Urothelium cell line (cell line): ENCODE results near the gene TMEM147.

Experiments used
- DNase-seq: peaks from one replicate; pipeline ENCODE4 v3.0.0; 2011; ENCODE audit warnings: low spot score, mixed read lengths
- FAIRE-seq: peaks from 2 replicates; lab custom pipeline; 2011; peaks lifted over from hg19 to GRCh38; lab: Jason Lieb, UNC

Gene TMEM147, protein sequence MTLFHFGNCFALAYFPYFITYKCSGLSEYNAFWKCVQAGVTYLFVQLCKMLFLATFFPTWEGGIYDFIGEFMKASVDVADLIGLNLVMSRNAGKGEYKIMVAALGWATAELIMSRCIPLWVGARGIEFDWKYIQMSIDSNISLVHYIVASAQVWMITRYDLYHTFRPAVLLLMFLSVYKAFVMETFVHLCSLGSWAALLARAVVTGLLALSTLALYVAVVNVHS

DNA sequence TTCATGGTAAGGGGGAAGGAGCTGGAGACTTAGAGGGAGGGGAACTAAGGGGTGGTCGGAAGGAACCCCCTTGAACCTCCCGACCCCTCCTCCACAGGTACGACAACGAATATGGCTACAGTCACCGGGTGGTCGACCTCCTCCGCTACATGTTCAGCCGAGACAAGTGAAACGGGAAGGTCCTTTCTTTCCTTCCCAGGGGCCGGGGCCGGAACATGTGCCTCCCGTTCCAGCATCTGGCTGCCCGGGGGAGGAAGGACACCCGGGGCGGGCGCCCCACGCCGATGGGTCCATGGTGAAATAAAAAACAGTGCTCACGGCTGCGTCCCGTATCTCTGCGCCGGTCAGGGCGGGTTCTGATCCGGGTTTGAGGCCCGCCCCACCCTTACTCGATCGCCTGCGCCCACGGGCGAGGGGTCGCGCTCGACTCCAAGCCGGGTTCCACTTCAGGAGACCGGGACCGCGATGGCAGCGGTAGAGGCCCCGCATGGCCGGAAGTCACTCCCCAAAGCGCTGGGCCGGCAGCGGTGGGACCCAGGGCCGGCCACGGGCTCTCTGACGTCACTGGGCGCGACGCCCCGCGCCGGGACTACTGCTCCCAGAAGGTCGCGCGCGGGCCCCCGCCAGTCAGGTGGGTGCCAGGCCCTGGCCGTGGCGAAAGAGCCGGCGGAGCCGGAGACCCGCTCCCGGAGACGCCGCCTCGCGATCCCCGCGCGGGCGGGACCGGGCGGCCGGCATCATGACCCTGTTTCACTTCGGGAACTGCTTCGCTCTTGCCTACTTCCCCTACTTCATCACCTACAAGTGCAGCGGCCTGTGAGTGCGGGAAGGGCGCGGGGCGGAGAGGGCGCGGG is at the start of gene TMEM147:
TMEM147 (plus strand) TSS at position 626 of the 854 bp plus-strand sequence; CDS start at position 740, 114 bp downstream.
- FAIRE-seq: no peak

DNA sequence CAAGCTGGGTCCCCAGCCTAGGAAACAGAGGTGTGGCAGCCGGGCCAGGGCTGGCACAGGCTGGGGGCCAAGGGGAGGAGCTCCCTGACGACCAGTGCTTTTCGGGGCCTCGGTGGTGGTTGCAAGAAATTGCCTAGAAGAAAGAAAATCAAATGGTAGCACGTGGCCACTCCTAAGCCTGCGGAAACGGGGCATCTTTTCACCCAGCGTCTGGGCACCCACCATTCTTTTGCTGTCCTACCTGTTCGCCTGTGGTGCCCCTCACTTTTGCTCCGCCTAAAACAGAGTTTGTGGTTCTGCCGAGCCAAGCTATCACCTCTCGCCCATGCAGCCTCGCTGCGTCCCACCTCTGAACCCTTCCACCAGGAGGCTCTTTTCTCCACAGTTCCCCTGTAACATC is 48.0 kb upstream of the TMEM147 start:
- DNase-seq: no peak
- no peak for FAIRE-seq

More for the DNA sequence above, at the start of gene TMEM147:
- peak; percentile 99 for DNase-seq

DNA sequence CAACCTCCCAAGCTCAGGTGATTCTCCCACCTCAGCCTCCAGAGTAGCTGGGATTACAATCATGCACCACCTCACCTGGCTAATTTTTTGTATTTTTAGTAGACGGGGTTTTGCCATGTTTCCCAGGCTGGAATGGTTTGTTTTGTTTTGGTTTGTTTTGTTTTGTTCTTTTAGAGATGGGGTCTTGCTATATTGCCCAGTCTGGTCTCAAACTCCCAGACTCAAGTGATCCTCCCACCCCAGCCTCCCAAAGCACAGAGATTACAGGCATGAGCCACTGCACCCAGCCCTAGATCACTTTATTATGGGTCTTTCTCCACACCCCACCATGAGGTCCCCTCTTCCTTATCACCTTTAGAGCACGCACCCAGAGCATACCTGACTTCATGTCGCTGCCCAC is 47.2 kb upstream of the TMEM147 start:
- FAIRE-seq (no peak), DNase-seq (no peak)

DNA sequence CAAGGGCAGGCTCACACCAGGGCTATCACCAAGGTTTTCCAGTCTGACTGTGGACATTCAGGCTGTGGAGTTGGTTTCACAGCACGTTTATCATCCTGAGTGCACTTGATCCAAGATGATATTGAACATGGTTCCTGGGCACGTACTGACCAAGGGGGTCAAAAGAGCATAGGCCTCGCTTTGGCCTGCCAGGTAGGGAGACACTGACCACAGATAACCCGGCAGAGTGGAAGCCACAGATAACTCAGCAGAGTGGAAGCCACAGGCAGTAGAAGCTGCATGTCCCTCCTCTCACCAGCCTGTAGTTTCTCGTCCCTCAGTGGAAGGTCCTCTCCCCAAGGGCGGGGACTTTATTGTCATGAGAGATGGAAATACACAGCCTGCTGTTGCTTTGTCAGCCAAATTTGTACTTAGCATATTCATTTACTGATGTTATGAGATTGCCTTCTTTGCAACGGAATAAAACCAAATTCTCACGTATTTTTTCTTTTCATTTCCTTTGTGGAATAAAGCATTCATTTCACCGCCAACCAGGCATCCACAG is 46.4 kb upstream of the TMEM147 start:
- FAIRE-seq: no peak

DNA sequence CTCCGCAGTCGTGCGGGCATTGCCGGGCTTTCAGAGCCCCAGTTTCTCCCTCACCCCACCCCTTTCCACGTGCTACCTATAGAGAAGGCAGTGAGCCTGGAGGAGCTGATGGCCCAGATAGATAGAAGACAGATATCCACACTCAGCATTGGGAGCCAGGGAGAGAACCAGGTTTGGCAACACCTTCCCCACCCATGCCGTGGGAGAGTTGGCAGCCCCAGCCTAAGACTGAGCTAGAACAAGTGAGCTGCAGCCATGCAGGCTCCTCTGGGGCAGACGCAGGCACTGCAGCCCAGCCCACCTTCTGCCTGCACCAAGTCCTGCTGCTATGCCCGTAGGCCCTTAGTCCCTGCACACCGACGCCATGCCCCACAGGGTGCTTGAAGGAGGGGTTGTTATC is 44.8 kb upstream of the TMEM147 start:
- no peak for FAIRE-seq
- DNase-seq: no peak

More for the DNA sequence above, 46.4 kb upstream of the TMEM147 start:
- DNase-seq: no peak

DNA sequence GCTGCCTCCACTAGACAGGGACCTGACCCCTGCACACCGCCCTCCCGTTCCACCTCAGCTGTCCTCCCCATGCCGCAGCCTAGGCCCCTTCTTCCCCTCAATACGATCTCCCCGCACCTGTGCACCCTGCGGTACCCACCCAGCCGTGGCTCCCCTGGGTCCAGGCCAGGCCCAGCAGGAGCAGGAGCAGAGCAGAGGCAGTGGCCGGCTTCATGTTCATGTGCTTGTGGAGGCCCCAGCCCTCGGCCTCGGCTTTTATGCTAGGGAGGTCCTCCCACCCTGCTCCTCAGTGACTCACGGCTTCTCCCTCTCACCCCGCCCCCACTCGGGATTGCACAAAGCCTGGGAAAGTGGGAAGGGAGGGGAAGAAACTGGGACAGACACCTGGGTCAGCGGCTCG is 43.7 kb upstream of the TMEM147 start:
- DNase-seq (peak; percentile 57), FAIRE-seq (no peak)

DNA sequence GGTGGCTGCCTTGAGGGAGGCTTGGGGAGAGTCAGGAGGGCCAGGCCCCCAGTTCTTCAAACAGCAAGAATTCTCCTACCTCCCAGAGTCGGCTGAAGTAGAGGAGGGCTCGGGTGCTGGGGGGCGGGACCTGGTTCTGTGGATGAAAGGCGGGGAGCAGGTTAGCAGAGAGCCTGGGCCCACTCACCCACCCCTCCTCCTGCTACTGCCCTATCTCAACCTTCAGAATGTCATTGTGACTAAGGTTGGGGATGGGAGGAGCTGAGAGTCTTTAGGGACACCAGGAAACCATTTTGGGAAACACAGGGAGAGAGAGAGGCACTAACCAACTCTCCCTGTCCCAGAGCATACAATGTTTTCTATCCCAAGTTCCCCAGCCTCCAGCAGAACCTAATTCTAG is 42.7 kb upstream of the TMEM147 start:
- FAIRE-seq: no peak

DNA sequence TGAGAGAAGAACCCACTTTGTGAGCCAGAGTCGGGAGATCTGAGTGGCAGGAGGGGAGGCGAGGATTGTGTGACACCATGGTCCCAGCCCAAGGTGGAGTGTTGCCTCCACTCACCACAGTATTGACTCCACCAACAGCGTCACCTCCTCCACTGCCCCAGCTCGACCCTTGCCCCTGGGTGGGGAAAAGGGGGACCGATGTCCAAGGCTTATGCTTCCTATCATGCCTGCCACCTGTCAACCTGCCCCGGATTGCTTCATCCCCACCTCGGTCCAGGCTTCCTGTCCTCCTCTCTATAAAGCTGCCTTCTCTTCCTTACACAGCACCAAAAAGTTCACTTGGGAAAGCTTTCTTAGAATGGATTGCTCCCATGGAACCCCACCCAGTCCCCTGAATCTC is 39.4 kb upstream of the TMEM147 start:
- no peak for FAIRE-seq
- no peak for DNase-seq

More for the DNA sequence above, 42.7 kb upstream of the TMEM147 start:
- no peak for DNase-seq

DNA sequence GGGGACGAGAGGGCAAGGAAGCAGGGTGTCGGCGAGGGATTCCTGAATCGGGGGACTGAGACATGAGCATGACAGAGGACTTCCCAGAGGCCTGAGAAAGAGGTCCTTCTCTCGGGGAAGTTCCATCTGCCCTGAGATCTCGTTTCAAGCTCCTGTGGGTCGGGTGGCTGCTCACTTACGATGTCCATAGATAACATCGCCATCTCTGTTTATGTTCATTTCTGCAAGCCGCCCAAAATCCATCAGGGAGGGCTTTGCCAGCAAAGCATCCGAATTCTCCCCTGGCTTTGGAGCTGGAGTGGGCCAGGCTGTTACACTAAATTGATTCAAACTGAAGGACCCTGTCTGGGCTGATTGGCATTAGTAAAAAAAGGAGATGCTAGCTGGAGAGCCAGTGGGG is 37.9 kb upstream of the TMEM147 start:
- DNase-seq (no peak), FAIRE-seq (no peak)

DNA sequence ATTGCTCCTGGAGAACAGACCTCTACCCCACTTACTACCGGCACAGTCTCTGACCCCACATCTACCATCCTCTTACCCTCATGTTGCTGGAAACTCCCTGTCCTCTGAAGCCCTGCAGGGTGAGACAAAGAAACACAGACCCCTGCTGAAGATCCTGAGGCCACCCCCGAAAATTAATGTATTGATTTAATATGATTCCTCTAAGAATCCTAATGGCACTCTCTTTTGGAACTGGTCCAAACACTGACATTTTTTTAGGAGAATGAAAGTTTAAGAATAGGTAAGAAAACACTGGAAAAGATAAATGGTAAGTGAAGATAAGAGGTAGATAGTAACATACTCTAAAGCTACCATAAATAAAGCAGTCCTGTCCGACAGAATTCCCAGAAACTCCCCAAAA is 37.3 kb upstream of the TMEM147 start:
- FAIRE-seq (no peak), DNase-seq (no peak)

DNA sequence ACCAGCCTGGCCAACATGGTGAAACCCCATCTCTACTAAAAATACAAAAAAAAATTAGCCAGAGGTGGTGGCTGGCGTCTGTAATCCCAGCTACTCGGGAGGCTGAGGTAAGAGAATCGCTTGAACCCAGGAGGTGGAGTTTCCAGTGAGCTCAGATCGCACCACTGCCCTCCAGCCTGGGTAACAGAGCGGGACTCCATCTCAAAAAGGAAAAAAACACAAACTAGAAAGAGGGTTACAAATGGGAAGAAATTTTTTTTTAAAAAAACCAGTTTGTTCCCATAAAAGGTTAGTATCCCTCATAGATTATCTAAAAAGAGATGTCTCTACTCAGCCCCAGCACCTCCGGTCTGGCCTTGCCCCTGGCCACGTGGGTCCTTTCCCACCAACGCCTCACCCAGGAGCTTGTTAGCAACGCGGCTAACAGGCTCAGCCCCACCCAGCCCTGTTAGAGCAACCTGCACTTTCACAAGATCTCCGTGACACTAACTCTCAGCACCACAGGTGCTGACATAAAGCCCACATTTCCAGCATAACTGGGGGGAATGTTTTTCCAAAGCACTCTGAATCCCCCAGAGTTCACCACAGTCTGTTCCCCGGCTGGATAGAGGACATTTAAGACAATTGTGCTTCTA is 36.3 kb upstream of the TMEM147 start:
- DNase-seq: peak; percentile 68
- FAIRE-seq: no peak

DNA sequence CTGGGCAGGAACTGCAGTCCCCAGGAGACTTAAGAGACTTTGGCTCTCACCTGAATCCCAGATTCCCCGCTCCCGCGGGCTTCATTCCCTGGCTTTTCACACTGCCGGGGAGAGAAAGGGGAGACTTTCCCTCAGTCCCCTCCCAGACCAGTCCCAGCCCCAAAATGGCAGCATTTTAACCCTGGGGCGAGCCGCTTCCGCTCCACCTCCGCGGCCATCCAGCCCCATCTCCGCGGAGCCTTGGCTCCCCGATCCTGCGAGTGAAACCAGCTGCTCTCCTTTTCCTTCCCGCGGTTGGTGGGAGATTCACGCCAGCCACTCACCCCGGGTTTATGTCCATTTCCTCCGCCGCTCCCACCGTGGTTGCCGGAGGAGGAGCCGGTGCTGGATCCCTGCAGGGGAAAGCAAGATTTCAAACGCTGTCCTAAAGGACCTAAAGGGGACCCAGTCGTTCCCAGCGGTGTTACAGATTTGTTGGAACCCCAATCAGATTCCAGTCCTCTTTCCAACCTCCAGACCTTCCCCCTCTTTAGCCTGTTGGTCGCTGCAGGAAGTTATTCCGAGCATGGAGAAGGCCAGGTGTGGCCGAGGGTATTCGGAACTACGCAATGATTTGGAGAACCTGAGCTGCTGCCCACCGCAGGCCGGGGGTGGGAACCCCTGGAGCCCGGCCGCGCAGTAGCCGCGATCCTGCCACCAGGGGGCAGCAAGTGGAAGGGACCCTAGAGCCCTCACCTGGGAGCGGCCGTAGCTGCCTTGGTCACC is 35.4 kb upstream of the TMEM147 start:
- FAIRE-seq (peak; percentile 46), DNase-seq (peak; percentile 95)

DNA sequence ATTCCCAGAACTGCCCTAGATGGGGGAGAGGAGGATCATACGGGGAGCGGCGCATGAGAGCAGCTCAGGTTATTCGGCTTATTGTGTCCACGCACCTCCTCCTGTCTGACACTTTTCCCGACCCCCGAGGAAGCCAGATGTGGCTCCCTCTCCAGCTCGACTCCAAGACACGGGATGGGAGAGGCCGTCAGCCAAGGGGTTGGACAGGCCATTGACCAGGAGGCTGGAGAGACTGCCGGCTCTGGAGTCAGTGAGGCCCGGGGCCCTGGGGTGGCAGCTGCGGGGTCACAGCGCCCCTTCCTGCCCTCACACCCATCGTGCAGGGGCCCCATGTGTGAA is 34.8 kb upstream of the TMEM147 start:
- DNase-seq: no peak
- FAIRE-seq: no peak

DNA sequence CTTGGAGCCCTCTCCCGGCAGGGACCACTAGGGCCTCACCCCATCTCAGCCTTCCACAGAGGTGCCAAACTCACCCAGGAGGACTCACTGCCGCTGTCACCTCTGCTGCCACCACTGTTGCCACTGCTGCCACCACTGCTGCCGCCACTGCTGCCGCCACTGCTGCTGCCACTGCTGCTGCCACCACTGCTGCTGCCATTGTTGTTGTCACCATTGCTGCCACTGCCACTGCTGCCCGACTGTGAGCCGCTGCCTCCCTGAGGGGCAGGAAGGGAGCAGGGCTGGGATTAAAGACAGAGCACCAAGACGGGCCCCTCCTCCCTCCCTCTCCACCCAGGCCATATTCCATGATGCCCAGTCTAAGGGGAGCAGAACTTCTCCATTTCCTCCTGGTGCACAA is 34.1 kb upstream of the TMEM147 start:
- DNase-seq (no peak), FAIRE-seq (no peak)

DNA sequence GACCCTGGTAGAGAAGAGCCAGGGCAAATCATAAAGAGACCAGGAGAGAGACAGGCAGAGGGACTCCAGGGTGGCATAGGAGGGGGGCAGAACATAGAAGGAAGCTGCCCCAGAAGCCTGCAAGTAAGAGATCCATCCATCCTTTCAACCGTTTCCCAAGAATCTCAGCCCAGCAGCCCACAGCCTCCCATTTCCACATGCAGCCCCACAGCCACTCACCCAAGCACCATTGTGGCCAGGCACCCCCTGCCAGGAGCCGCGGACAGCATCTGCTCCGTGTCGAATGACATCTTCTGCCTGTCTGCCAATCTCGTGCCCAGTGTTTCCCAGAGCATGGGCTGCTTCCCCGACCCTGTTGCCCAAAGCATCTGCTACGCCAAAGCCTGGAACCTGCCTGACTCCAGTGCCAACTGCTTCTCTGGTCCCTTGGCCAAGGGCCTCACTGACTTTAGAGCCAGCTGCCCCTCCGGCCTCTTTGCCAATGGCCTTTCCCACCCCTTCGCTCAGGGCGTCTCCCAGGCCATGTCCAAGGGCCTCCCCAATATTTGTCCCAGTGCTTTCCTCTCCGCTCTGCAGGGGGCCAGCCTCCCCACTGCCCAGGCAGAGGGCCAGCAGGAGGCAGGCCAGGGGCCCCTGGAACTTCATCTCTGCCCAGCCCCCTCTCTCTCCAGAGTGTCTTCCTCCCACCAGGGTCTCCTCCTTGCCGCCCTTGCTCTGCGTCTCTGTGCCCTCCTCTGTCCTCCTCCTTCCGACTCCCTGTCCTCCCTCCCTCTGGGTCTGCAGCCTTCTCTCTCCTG is 32.4 kb upstream of the TMEM147 start:
- FAIRE-seq: no peak

DNA sequence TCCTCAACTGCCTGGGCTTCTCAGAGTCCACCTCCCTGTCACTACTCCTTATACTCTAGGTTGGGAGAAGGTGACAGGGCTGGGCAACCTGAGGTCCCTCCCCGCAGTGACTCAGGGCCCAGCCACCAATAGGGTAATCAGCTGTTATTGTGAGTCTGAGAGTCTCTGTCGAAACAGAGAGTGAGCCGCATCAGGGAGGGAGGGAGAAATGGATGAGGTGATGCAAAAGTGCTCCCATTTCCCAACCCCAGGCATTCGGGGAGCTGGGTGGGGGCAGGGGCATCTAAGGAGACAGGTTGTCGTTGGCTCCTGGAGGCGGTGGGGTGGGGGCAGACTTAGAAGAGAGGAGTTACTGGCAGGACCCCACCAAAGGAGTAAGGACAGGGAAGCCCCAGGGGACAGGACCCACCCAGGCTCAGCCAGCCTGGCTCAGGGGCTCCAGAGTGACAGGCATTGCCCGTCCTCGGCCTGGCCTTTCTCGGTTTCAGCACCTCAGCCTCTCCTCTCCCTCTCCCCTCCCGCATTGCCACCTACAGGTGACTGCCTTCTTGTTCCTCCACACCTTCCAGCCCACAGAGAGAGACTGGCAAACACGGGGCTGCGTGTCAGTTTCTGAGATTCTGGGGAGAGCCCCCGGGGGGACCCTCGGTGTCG is 31.7 kb upstream of the TMEM147 start, which contains the start of gene DMKN:
DMKN (minus strand) TSS at position 22 of the 654 bp plus-strand sequence. CDS start 174 bp downstream, outside the sequence.
- peak; percentile 23 for FAIRE-seq
- DNase-seq: peak; percentile 58

More for the DNA sequence above, 32.4 kb upstream of the TMEM147 start:
- no peak for DNase-seq

DNA sequence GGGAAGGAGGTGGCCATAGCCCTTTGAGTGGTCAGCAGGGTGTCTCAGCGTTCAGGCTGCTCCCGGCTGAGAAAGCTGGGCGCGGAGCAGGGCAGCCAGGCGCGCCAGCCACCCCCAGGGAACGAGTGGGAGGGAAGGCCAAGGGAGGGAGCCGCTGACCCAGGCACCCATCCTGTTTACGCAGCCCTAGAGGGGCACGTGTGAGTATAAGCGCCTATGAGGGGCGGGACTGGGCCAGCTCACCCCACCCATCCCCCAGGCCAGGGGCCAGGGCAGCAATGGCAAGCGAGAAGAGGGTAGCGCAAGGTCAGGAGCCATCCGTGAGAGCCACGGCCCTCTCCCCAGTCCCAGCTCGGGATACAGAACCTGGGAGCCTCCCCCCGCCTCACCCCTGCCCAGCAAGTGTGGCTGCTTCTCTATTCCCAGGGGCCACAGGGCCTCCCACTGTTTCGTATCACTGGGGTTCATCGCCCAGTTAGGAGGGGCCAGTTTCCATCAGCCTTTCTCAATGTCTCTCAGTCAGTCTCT is 31.1 kb upstream of the TMEM147 start:
- FAIRE-seq: no peak
- peak; percentile 44 for DNase-seq

DNA sequence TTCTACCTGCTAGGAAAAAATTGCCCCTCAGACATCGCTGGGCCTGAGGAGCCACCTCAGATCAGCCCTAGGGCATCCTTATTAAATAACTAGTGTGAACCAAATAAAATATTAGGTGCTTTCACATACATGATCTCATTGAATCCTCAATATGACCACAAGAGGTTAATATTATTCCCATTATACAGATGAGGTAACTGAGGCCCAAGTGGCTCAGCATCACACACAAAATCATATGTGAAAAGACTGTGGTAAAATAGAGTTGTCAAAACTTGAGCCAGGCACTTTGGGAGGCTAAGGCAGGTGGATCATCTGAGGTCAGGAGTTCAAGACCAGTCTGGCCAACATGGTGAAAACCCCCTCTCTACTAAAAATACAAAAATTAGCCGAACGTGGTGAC is 29.1 kb upstream of the TMEM147 start:
- DNase-seq: no peak
- no peak for FAIRE-seq

DNA sequence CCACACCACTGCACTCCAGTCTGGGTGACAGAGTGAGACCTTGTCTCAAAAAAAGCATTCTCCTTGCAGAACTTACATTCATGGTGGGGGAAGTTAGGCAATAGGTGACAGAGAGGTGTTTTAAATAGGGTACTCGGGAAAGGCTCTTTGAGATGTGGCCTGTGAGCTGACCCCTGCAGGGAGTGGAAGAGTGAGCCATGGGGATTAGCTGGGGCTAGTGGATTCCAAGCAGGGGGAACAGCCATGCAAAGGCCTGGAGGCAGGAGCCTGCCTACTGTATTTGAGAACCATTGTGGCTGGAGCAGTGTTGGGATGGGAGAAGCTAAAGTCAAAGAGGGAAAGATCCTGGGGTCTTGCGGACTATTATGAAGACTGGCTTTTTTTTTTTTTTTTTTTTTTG is 28.1 kb upstream of the TMEM147 start:
- no peak for FAIRE-seq
- DNase-seq: no peak
